Measurements from ENCODE around the gene OR10H4.
"Not testable (repeated sequence)": the region's sequence is repeated elsewhere in the genome, so short reads cannot be mapped to it uniquely, and the experiment has no call there.

DNA sequence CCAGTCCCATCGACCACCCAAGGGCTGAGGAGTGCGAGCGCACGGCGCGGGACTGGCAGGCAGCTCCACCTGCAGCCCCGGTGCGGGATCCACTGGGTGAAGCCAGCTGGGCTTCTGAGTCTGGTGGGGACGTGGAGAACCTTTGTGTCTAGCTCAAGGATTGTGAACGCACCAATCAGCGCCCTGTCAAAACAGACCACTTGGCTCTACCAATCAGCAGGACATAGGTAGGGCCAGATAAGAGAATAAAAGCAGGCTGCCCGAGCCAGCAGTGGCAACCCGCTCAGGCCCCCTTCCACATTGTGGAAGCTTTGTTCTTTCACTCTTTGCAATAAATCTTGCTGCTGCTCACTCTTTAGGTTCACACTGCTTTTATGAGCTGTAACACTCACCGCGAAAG is 48.8 kb upstream of the OR10H4 start:
- TF ChIP-seq, protein P1, sequence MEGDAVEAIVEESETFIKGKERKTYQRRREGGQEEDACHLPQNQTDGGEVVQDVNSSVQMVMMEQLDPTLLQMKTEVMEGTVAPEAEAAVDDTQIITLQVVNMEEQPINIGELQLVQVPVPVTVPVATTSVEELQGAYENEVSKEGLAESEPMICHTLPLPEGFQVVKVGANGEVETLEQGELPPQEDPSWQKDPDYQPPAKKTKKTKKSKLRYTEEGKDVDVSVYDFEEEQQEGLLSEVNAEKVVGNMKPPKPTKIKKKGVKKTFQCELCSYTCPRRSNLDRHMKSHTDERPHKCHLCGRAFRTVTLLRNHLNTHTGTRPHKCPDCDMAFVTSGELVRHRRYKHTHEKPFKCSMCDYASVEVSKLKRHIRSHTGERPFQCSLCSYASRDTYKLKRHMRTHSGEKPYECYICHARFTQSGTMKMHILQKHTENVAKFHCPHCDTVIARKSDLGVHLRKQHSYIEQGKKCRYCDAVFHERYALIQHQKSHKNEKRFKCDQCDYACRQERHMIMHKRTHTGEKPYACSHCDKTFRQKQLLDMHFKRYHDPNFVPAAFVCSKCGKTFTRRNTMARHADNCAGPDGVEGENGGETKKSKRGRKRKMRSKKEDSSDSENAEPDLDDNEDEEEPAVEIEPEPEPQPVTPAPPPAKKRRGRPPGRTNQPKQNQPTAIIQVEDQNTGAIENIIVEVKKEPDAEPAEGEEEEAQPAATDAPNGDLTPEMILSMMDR (IDR thresholded peaks at IDR 0.05; ENCODE audit: poor library complexity, severe bottlenecking): not testable (repeated sequence)
- TF ChIP-seq, protein P2, sequence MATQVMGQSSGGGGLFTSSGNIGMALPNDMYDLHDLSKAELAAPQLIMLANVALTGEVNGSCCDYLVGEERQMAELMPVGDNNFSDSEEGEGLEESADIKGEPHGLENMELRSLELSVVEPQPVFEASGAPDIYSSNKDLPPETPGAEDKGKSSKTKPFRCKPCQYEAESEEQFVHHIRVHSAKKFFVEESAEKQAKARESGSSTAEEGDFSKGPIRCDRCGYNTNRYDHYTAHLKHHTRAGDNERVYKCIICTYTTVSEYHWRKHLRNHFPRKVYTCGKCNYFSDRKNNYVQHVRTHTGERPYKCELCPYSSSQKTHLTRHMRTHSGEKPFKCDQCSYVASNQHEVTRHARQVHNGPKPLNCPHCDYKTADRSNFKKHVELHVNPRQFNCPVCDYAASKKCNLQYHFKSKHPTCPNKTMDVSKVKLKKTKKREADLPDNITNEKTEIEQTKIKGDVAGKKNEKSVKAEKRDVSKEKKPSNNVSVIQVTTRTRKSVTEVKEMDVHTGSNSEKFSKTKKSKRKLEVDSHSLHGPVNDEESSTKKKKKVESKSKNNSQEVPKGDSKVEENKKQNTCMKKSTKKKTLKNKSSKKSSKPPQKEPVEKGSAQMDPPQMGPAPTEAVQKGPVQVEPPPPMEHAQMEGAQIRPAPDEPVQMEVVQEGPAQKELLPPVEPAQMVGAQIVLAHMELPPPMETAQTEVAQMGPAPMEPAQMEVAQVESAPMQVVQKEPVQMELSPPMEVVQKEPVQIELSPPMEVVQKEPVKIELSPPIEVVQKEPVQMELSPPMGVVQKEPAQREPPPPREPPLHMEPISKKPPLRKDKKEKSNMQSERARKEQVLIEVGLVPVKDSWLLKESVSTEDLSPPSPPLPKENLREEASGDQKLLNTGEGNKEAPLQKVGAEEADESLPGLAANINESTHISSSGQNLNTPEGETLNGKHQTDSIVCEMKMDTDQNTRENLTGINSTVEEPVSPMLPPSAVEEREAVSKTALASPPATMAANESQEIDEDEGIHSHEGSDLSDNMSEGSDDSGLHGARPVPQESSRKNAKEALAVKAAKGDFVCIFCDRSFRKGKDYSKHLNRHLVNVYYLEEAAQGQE (IDR thresholded peaks at IDR 0.05; ENCODE audit: borderline replicate concordance): not testable (repeated sequence)
- TF ChIP-seq EP300 (conservative IDR thresholded peaks at IDR 0.05; ENCODE audit: poor library complexity, severe bottlenecking); MXI1 (conservative IDR thresholded peaks at IDR 0.05; ENCODE audit: poor library complexity, severe bottlenecking); EZH2 (IDR thresholded peaks at IDR 0.05; ENCODE audit: borderline replicate concordance, insufficient read depth, low read length, poor library complexity, severe bottlenecking); POLR2AphosphoS5 (IDR thresholded peaks at IDR 0.05): not testable (repeated sequence)
